Right atrium auricular region (tissue), 2 donors: ENCODE measurements around the gene HMSD. TPM values are rescaled to one million over a fixed set of nuclear protein-coding genes. Genes with fewer than 3 reads are reported as not detected.
"Not testable (repeated sequence)": the region's sequence is repeated elsewhere in the genome, so short reads cannot be mapped to it uniquely, and the experiment has no call there.

Source experiments
- DNase-seq: peaks from one replicate; pipeline ENCODE4 v3.0.0-alpha.2; 2019; ENCODE audit warnings: low spot score
- H3K27ac ChIP-seq, 2 donors: fragments of 200-600 bp; sonication (generic); 1 replicate in 1 of 2; 2 replicates in 1 of 2; pipeline ENCODE4 v1.5.1; 2016 to 2019
- H3K27me3 ChIP-seq, 2 donors: fragments of 200-600 bp; sonication (generic); one replicate each; pipeline versions ENCODE4 v1.5.1 to v1.6.0; 2017 to 2019
- H3K36me3 ChIP-seq: fragments of 200-600 bp; sonication (generic); one replicate; pipeline ENCODE4 v1.5.1; 2016
- H3K4me1 ChIP-seq, 2 donors: fragments of 200-600 bp; sonication (generic); one replicate each; pipeline versions ENCODE4 v1.5.1 to v1.6.0; 2017 to 2019
- H3K4me3 ChIP-seq, 2 donors: fragments of 200-600 bp; sonication (generic); 1 replicate in 1 of 2; 2 replicates in 1 of 2; pipeline ENCODE4 v1.5.1; 2017 to 2019; ENCODE audit warnings: mild to moderate bottlenecking in 1 of 2, moderate library complexity in 1 of 2
- H3K9me3 ChIP-seq, 2 donors: fragments of 200-600 bp; sonication (generic); one replicate each; pipeline ENCODE4 v1.5.1; 2019
- CTCF ChIP-seq, 2 donors: fragments of 200-600 bp; sonication (generic); IDR thresholded peaks; one replicate each; pipeline ENCODE4 v1.5.1; 2019; ENCODE audit warnings: antibody characterized with exemption in 2 of 2
- total RNA-seq, 2 donors: library from RNA; depleted of rRNA; stranded (reverse); fragments of >200 nt; gene quantifications; one replicate each; pipeline ENCODE4 v1.1.0, GENCODE V29; 2016

The HMSD gene
- total RNA-seq, 2 donors from 2014 or later: 0.48 TPM; not detected in 1

GRCh38 chr18:63940008-63940407, 9.1 kb upstream of the HMSD start:
- TF ChIP-seq CTCF (IDR thresholded peaks at IDR 0.05): no peak
- peaks cover 0 to 7% of the 10 kb centered on the region in 2 donors for H3K27me3 ChIP-seq
- H3K4me3 ChIP-seq: no peak overlapping the region
- no peaks in the 10 kb centered on the region for H3K36me3 ChIP-seq
- H3K4me1 ChIP-seq: peaks cover 0 to 14% of the 10 kb centered on the region in 2 donors
- H3K27ac ChIP-seq: no peak overlapping the region
- DNase-seq: no peak
- no peaks in the 10 kb centered on the region for H3K9me3 ChIP-seq

- H3K27ac ChIP-seq, H3K27me3 ChIP-seq, DNase-seq, H3K36me3 ChIP-seq, H3K9me3 ChIP-seq, H3K4me3 ChIP-seq: not testable (repeated sequence)
- peaks cover 0 to 14% of the 10 kb centered on the region in 2 donors for H3K4me1 ChIP-seq
Measured at GRCh38 chr18:63940543-63941050, 8.5 kb upstream of the HMSD start.

- H3K4me1 ChIP-seq: peaks cover 0 to 9% of the 10 kb centered on the region in 2 donors
- TF ChIP-seq CTCF (IDR thresholded peaks at IDR 0.05): no peak
- H3K27me3 ChIP-seq: no peaks in the 10 kb centered on the region
- no peak overlapping the region for H3K4me3 ChIP-seq
- DNase-seq: no peak
- no peaks in the 10 kb centered on the region for H3K36me3 ChIP-seq
- no peaks in the 10 kb centered on the region for H3K9me3 ChIP-seq
- H3K27ac ChIP-seq: no peak overlapping the region
Measured at GRCh38 chr18:63947051-63947790, 1.9 kb upstream of the HMSD start.

- no peak overlapping the region for H3K27ac ChIP-seq
- no peaks in the 10 kb centered on the region for H3K9me3 ChIP-seq
- H3K36me3 ChIP-seq: no peaks in the 10 kb centered on the region
- no peak overlapping the region for H3K4me3 ChIP-seq
- peaks cover 0 to 9% of the 10 kb centered on the region in 2 donors for H3K4me1 ChIP-seq
- no peaks in the 10 kb centered on the region for H3K27me3 ChIP-seq
- no peak for TF ChIP-seq CTCF (IDR thresholded peaks at IDR 0.05)
- no peak for DNase-seq
Measured at GRCh38 chr18:63951302-63951705, 2.2 kb downstream of the HMSD start.

- Histone ChIP-seq H3K27ac (no peak overlapping the region), H3K9me3 (no peaks in the 10 kb centered on the region), H3K36me3 (no peaks in the 10 kb centered on the region), H3K4me1 (peaks cover 0 to 8% of the 10 kb centered on the region in 2 donors), H3K27me3 (no peaks in the 10 kb centered on the region), H3K4me3 (no peak overlapping the region)
- no peak for DNase-seq
- TF ChIP-seq CTCF (IDR thresholded peaks at IDR 0.05): no peak
Measured at GRCh38 chr18:63953811-63954210, 4.7 kb downstream of the HMSD start.

GRCh38 chr18:63956755-63957154, 7.7 kb downstream of the HMSD start:
- TF ChIP-seq CTCF (IDR thresholded peaks at IDR 0.05): no peak
- no peaks in the 10 kb centered on the region for H3K4me1 ChIP-seq
- no peak overlapping the region for H3K27ac ChIP-seq
- H3K36me3 ChIP-seq: no peaks in the 10 kb centered on the region
- DNase-seq: no peak
- H3K9me3 ChIP-seq: no peaks in the 10 kb centered on the region
- no peak overlapping the region for H3K4me3 ChIP-seq
- no peaks in the 10 kb centered on the region for H3K27me3 ChIP-seq
